Measurements from ENCODE around the gene F5.

GRCh38 chr1:169534653-169535052 is 51.6 kb downstream of the F5 start:
- TF ChIP-seq POLR2A (IDR thresholded peaks at IDR 0.05; ENCODE audit: low read length) (no peak), GATA1 (IDR thresholded peaks at IDR 0.05; ENCODE audit: low read depth, low read length) (no peak)
